ENCODE data around the gene DPP6. TPM values are rescaled to one million over a fixed set of nuclear protein-coding genes. Genes with fewer than 3 reads are reported as not detected.
A peak's percentile ranks its signal among the peaks of the same experiment; 100 is the strongest.

The DPP6 gene
- total and polyA plus RNA-seq, 9 donors = 3.3 to 11.5 (median 4.7) TPM

DNA sequence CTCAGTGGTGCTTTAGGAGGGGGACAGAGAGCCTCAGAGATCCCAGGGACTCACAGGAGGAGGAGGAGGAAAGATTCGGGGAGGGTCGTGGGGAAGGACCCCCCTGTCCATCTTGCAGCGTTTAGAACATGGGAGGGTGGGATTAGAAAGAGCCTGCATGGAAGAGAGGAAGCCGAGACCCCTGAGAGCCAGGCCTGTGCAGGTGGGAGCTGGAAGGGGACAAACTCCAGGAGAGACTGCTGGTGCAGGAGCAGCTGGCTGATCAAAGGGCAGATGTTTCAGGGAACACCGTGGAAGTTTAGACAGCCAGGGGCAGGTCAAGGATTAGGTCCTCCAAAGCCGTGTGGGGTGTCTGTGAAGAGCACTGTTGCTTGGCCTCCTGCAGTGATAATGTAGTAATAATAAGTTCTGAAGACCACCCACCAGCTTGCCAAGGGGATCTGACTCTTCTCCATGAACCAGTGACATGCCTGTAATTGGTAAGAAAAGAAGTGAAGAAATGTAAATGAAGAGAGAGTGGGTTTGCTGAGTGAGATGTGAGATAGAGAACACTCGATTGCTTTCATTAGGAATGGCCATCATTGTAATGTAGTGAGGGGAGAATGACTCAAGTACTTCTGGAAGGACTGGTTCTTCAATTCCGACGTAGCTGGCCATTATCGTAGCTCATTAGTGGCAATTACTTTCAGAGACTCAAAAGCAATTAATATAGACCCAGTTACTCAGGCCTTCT, 525.1 kb downstream of the DPP6 start:
- Histone ChIP-seq H3K9me3 (replicated peaks; ENCODE audit: control insufficient read depth, low read depth, low read length) (no peaks in the 10 kb centered on the region), H3K36me3 (ENCODE audit: control insufficient read depth, insufficient read depth, low read length) (no peaks in the 10 kb centered on the region), H3K4me3 (ENCODE audit: low read length) (no peak overlapping the region), H3K4me1 (ENCODE audit: control insufficient read depth, insufficient read depth, low read length) (no peaks in the 10 kb centered on the region), H3K27ac (ENCODE audit: low read length) (no peak overlapping the region), H3K27me3 (ENCODE audit: control insufficient read depth, insufficient read depth, low read length) (no peaks in the 10 kb centered on the region)
- DNase-seq = no peak
- WGBS (ENCODE audit: insufficient coverage) = 59% methylated on average over 7 of the region's 10 CpGs

DNA sequence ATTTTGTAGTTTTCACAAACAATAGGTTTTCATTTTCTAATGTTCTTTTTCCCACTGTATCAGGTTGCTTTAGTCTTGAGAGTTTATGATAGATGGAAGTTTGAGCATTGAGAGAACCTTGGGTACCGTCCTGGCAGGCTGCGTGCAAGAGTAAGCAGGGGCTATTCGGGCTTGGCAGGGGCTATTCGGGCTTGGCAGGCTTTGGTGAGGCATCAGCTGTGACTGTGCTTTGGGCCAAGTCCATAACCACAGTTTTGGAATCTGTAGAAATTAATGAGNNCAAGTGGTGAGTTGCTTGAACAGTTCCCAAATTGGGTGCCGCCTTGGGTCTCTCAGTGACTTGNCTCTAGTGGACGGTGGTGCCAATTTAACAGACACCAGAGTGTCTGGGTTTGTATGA, 526.1 kb downstream of the DPP6 start:
- Histone ChIP-seq H3K36me3 (ENCODE audit: control insufficient read depth, insufficient read depth, low read length) (no peaks in the 10 kb centered on the region), H3K27ac (ENCODE audit: low read length) (no peak overlapping the region), H3K4me1 (ENCODE audit: control insufficient read depth, insufficient read depth, low read length) (no peaks in the 10 kb centered on the region), H3K9me3 (replicated peaks; ENCODE audit: control insufficient read depth, low read depth, low read length) (no peaks in the 10 kb centered on the region), H3K4me3 (ENCODE audit: low read length) (no peak overlapping the region), H3K27me3 (ENCODE audit: control insufficient read depth, insufficient read depth, low read length) (no peaks in the 10 kb centered on the region)
- 76% methylated on average over 5 of the region's 6 CpGs for WGBS (ENCODE audit: insufficient coverage)
- no peak for DNase-seq

DNA sequence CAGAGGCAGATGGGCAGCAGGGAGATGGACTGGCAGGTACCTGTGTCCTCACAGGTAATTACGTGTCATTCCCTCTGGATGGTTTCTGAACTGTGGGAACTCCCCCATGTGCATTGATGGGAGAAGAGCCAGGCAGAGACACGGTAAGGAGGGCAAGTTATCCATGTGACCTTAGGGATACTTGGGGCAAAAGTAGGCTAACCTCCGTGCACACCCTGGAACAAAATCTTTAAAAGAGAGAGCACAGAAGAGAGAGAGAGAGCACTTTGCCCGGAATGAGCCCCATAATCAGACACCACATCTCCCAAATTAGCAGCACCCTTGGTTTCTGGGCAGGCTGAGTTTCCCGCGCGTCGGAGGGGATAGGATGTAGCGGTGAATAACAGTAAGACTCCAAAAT, 527.5 kb downstream of the DPP6 start:
- no peaks in the 10 kb centered on the region for H3K27me3 ChIP-seq (ENCODE audit: control insufficient read depth, insufficient read depth, low read length)
- H3K36me3 ChIP-seq (ENCODE audit: control insufficient read depth, insufficient read depth, low read length) = no peaks in the 10 kb centered on the region
- no peak overlapping the region for H3K27ac ChIP-seq (ENCODE audit: low read length)
- no peak for DNase-seq
- no peaks in the 10 kb centered on the region for H3K9me3 ChIP-seq (replicated peaks; ENCODE audit: control insufficient read depth, low read depth, low read length)
- no peak overlapping the region for H3K4me3 ChIP-seq (ENCODE audit: low read length)
- H3K4me1 ChIP-seq (ENCODE audit: control insufficient read depth, insufficient read depth, low read length) = no peaks in the 10 kb centered on the region
- WGBS (ENCODE audit: insufficient coverage) = 80% methylated on average over 1 of the region's 9 CpGs

DNA sequence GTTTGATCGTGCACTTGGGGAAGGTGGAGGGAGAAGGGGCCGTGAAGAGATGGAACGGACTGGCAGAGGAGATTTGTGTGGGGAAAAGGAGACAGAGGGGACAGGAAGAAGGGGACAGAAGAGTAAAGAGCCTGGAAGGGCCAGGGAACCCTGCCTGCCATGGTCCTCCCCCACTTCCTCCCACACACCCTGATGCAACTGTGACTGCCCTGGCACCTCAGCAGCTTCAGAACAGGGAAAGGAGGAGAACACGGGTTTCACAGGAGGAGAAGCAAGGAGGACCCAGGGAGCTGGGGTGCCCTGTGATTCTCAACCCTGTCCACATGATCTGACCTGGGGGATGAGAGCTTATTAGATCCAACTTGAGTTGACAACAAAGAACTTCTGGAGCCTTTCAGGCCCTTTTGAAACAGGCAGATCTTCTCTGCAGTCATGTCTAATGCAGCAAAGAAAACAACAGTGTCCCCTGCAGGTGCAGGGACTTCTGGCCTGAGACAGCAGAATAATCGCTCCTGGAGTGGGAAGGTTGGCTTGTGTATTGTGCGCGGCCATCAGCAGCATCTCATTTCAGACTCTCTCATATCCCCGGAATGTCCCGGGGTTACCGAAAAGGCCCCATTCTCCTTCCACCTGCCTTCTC, 529.2 kb downstream of the DPP6 start:
- no peak for DNase-seq
- no peaks in the 10 kb centered on the region for H3K27me3 ChIP-seq (ENCODE audit: control insufficient read depth, insufficient read depth, low read length)
- no peaks in the 10 kb centered on the region for H3K4me1 ChIP-seq (ENCODE audit: control insufficient read depth, insufficient read depth, low read length)
- 83% methylated on average over 8 of the region's 10 CpGs for WGBS (ENCODE audit: insufficient coverage)
- no peak overlapping the region for H3K27ac ChIP-seq (ENCODE audit: low read length)
- no peaks in the 10 kb centered on the region for H3K36me3 ChIP-seq (ENCODE audit: control insufficient read depth, insufficient read depth, low read length)
- H3K9me3 ChIP-seq (replicated peaks; ENCODE audit: control insufficient read depth, low read depth, low read length) = no peaks in the 10 kb centered on the region
- H3K4me3 ChIP-seq (ENCODE audit: low read length) = no peak overlapping the region

DNA sequence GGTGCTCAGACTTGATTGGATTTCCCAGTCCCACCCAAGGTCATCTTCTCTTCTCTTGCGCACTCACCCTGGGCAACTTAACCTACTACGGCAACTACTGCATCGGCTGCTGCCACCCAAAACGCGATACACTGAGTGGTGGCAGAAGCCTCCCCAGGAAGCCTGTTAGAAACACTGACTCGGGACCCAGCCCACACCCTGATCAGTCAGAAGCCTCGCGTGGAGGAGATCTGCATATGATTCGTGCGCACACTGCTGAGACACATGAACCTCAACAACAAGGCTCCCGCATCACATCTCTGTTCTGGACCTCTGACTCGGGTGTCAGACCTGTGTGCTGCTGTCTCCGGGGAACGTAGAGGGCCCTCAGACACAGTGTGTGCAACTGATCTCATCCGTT, 531.3 kb downstream of the DPP6 start:
- Histone ChIP-seq H3K27me3 (ENCODE audit: control insufficient read depth, insufficient read depth, low read length) (no peaks in the 10 kb centered on the region), H3K36me3 (ENCODE audit: control insufficient read depth, insufficient read depth, low read length) (no peaks in the 10 kb centered on the region), H3K4me3 (ENCODE audit: low read length) (no peak overlapping the region), H3K4me1 (ENCODE audit: control insufficient read depth, insufficient read depth, low read length) (no peaks in the 10 kb centered on the region), H3K27ac (ENCODE audit: low read length) (no peak overlapping the region), H3K9me3 (replicated peaks; ENCODE audit: control insufficient read depth, low read depth, low read length) (no peaks in the 10 kb centered on the region)
- 90% methylated on average over 15 of the region's 15 CpGs for WGBS (ENCODE audit: insufficient coverage)
- DNase-seq = no peak

DNA sequence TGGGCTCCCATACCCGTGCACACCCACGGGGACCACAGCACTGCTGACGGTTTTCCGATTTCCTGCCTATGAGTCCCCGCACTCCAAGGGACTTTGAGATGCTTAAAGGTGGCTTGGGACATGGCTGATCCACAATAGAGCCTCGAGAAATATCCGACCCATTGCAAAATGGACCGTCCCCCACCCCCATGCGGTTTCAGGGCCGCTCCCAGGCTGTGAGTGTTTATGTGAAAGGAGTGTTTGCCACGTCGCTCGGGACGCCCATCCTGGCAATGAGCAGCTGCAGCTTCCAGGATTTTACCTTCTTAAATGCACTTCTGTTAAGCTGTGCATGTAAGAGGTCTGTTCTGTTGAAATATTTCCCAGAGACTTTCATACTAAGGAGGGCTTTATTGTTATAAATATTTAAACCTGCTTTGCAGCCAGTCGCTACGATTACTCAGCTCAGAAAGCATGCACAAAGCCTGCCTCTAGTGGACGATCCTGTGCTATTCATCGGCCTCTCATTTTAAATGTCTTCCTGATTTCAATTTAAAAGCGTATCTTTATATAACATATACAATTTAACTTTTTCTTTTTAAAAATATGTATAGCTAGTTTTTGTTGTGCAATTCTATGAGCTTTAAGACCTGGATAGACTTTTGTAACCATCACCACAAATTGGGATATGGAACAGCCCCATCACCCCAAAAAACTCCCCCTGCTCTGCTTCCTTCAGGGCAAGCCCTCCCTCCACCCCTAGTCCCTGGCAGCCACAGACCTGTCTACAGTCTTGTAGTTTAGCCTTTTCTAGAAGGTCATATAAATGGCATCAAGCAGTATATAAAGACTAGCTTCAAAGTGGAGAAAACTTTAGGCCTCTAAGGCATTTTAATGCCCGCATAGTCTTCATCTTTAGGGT, 532.4 kb downstream of the DPP6 start:
- Histone ChIP-seq H3K9me3 (replicated peaks; ENCODE audit: control insufficient read depth, low read depth, low read length) (no peaks in the 10 kb centered on the region), H3K27ac (ENCODE audit: low read length) (no peak overlapping the region), H3K27me3 (ENCODE audit: control insufficient read depth, insufficient read depth, low read length) (no peaks in the 10 kb centered on the region), H3K4me1 (ENCODE audit: control insufficient read depth, insufficient read depth, low read length) (no peaks in the 10 kb centered on the region), H3K4me3 (ENCODE audit: low read length) (no peak overlapping the region), H3K36me3 (ENCODE audit: control insufficient read depth, insufficient read depth, low read length) (no peaks in the 10 kb centered on the region)
- DNase-seq = peak; percentile 56
- WGBS (ENCODE audit: insufficient coverage) = 44% methylated on average over 5 of the region's 20 CpGs

DNA sequence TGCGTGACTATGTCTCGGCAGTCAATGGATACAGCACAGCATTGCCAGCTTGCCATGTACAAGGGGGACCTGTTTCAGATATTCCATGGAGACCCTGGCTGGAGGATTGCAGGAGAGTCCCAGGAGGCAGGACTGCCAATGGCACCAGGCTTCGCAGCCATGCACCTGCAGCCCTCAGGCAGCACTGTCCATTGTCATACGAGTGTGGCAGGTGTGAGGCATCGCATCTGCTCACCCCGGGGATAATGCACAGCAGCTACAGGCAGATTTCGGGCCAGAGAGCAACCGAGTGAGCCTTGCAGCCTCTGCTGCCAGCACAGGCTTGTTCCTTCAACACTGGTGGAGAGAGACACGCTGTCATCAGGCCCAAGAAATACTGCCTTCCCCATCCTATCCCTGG, 535.6 kb downstream of the DPP6 start:
- peaks cover 21% of the 10 kb centered on the region for H3K4me1 ChIP-seq (ENCODE audit: control insufficient read depth, insufficient read depth, low read length)
- no peak for DNase-seq
- no peaks in the 10 kb centered on the region for H3K36me3 ChIP-seq (ENCODE audit: control insufficient read depth, insufficient read depth, low read length)
- H3K9me3 ChIP-seq (replicated peaks; ENCODE audit: control insufficient read depth, low read depth, low read length) = no peaks in the 10 kb centered on the region
- no peaks in the 10 kb centered on the region for H3K27me3 ChIP-seq (ENCODE audit: control insufficient read depth, insufficient read depth, low read length)
- no peak overlapping the region for H3K27ac ChIP-seq (ENCODE audit: low read length)
- H3K4me3 ChIP-seq (ENCODE audit: low read length) = no peak overlapping the region
- WGBS (ENCODE audit: insufficient coverage) = 41% methylated on average over 7 of the region's 9 CpGs

DNA sequence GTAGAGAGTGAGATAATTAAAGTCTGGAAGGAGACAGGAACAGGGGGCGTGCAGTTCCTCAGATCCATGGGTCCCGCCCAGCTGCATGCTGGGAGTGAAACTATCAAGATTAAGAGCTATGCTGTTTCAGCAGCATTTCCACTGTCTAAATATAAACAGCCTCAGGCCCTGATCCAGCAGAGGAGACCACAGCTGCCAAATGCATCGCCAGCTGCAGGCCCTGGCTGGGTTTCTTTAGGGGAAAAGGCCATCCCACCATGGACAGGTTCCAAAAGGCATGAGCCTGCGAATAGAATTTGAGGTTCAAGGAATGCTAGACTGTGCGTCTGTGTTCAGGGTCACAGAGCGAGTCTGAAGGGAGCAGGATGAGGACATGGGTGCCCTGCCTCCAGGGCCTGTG, 539.3 kb downstream of the DPP6 start:
- no peaks in the 10 kb centered on the region for H3K27me3 ChIP-seq (ENCODE audit: control insufficient read depth, insufficient read depth, low read length)
- peaks cover 23% of the 10 kb centered on the region for H3K4me1 ChIP-seq (ENCODE audit: control insufficient read depth, insufficient read depth, low read length)
- H3K27ac ChIP-seq (ENCODE audit: low read length) = no peak overlapping the region
- H3K9me3 ChIP-seq (replicated peaks; ENCODE audit: control insufficient read depth, low read depth, low read length) = no peaks in the 10 kb centered on the region
- no peak overlapping the region for H3K4me3 ChIP-seq (ENCODE audit: low read length)
- peak; percentile 89 for DNase-seq
- 19% methylated on average over 4 of the region's 6 CpGs for WGBS (ENCODE audit: insufficient coverage)
- H3K36me3 ChIP-seq (ENCODE audit: control insufficient read depth, insufficient read depth, low read length) = no peaks in the 10 kb centered on the region

DNA sequence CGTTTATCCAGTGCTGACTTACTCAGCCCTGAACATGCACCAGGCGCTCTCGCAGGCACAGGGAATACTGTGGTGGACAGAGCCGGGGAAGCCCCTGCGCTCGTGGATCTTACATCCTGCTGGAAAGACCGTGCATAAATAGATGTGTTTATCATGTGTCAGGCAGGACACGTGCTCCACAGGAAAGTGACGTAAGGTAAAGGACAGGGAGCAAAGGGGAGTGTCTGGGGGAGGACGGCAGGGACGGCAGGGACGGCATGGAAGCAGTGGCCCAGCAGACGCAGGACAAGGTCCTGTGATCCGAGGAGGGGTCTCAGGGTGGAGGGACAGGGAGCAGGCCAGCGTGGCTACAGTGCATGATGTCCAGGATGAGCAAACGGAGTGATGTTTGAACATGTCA, 540.2 kb downstream of the DPP6 start:
- Histone ChIP-seq H3K4me1 (ENCODE audit: control insufficient read depth, insufficient read depth, low read length) (peaks cover 23% of the 10 kb centered on the region), H3K27me3 (ENCODE audit: control insufficient read depth, insufficient read depth, low read length) (no peaks in the 10 kb centered on the region), H3K27ac (ENCODE audit: low read length) (peak overlapping the region; percentile 44), H3K9me3 (replicated peaks; ENCODE audit: control insufficient read depth, low read depth, low read length) (no peaks in the 10 kb centered on the region), H3K4me3 (ENCODE audit: low read length) (no peak overlapping the region), H3K36me3 (ENCODE audit: control insufficient read depth, insufficient read depth, low read length) (no peaks in the 10 kb centered on the region)
- peak; percentile 75 for DNase-seq
- WGBS (ENCODE audit: insufficient coverage) = 39% methylated on average over 16 of the region's 16 CpGs

DNA sequence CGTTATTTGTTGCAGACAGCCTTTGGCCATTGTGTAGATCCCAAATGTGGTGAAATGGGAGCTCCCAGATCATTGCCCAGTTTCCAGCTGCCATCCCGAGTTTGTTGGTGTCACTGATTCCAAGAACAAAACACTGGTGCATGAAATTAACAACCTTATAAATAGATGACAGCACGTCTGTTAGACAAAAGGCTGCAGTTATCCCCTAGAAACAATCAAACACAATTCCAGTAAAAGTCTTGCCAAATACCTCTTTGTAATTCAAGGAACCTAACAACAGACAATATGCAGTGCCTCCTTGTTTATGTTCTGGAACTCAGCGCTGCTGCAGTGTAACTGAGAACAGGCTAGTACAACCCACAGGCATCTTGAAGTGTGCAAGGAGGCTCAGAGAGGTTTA, 546.2 kb downstream of the DPP6 start:
- H3K36me3 ChIP-seq (ENCODE audit: control insufficient read depth, insufficient read depth, low read length) = no peaks in the 10 kb centered on the region
- H3K27me3 ChIP-seq (ENCODE audit: control insufficient read depth, insufficient read depth, low read length) = no peaks in the 10 kb centered on the region
- WGBS (ENCODE audit: insufficient coverage) = 10% methylated on average over 3 of the region's 4 CpGs
- H3K27ac ChIP-seq (ENCODE audit: low read length) = no peak overlapping the region
- H3K4me3 ChIP-seq (ENCODE audit: low read length) = no peak overlapping the region
- H3K4me1 ChIP-seq (ENCODE audit: control insufficient read depth, insufficient read depth, low read length) = no peaks in the 10 kb centered on the region
- peak; percentile 67 for DNase-seq
- H3K9me3 ChIP-seq (replicated peaks; ENCODE audit: control insufficient read depth, low read depth, low read length) = no peaks in the 10 kb centered on the region
